Measurements from ENCODE around the gene EDC3. TPM values are rescaled to one million over a fixed set of nuclear protein-coding genes. Genes with fewer than 3 reads are reported as not detected.

The EDC3 gene
- total RNA-seq, 1 experiment from 2014 or later, result 45.1 TPM

GRCh38 chr15:74613953-74614743 lies 81.7 kb downstream of the EDC3 start (continued):
- no peak for TF ChIP-seq EZH2 (IDR thresholded peaks at IDR 0.05)
- TF ChIP-seq ZFX (IDR thresholded peaks at IDR 0.05), result no peak

DNA sequence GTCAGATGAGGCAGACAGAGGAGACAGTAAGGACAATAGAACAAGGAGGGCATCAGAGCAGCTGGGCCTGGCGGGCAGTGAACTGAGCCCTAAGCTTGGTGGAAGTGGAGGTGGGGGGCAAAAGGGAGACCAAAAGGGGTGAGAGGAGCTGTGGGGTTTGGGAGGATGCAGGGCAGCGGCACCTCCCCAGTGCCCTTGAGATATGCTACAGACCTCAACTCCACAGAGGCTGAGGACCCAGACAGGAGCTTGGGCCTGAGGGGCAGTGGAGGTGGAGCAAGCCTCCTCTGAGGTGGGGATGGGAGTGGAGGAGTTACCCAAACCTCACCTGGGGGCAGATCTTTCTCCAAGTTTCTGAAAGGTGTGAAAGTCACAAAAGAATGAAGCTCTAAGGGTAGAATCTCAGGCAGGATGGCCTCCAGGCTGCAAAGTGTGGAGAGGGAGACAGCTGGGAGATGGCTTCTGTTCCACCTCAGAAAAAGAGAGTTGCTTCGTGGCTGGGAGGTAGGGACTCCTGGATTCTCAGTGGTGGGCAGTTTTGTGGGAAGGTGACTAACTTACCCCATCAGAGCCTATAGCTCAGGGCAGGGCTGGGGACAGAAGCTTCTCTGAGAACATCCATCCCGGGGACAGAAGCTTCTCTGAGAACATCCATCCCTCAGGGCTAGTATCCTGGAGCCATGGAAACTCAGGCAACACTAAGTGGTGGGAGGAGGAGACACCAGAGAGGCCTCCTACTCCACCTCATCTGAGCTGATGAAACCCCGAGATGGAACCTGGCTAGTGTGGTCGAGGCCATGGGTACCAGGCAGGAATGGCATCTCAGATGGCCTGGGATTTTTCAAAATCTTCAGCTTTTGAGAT lies 82.5 kb downstream of the EDC3 start:
- TF ChIP-seq CBX3 (IDR thresholded peaks at IDR 0.05; ENCODE audit: low read depth) (no peak), YY1 (IDR thresholded peaks at IDR 0.05; ENCODE audit: extremely low read depth, insufficient replicate concordance, low read depth, low read length) (no peak), ELF1 (IDR thresholded peaks at IDR 0.05; ENCODE audit: borderline replicate concordance, low read depth) (no peak), CEBPB (IDR thresholded peaks at IDR 0.05; ENCODE audit: low read depth) (no peak), TCF7L2 (IDR thresholded peaks at IDR 0.05; ENCODE audit: borderline replicate concordance, extremely low read depth, insufficient read depth, insufficient read length) (no peak), RAD21 (IDR thresholded peaks at IDR 0.05; ENCODE audit: low read depth) (no peak), EZH2phosphoT487 (IDR thresholded peaks at IDR 0.05; ENCODE audit: borderline replicate concordance) (no peak), FOSL1 (IDR thresholded peaks at IDR 0.05; ENCODE audit: low read depth) (no peak), EZH2 (IDR thresholded peaks at IDR 0.05) (no peak), JUND (IDR thresholded peaks at IDR 0.05) (no peak), POLR2AphosphoS5 (IDR thresholded peaks at IDR 0.05; ENCODE audit: low read depth, low read length) (no peak), ATF3 (IDR thresholded peaks at IDR 0.05) (no peak), POLR2A (IDR thresholded peaks at IDR 0.05; ENCODE audit: borderline replicate concordance, extremely low read depth, insufficient read depth, insufficient read length) (no peak)
- TF ChIP-seq, protein P1, sequence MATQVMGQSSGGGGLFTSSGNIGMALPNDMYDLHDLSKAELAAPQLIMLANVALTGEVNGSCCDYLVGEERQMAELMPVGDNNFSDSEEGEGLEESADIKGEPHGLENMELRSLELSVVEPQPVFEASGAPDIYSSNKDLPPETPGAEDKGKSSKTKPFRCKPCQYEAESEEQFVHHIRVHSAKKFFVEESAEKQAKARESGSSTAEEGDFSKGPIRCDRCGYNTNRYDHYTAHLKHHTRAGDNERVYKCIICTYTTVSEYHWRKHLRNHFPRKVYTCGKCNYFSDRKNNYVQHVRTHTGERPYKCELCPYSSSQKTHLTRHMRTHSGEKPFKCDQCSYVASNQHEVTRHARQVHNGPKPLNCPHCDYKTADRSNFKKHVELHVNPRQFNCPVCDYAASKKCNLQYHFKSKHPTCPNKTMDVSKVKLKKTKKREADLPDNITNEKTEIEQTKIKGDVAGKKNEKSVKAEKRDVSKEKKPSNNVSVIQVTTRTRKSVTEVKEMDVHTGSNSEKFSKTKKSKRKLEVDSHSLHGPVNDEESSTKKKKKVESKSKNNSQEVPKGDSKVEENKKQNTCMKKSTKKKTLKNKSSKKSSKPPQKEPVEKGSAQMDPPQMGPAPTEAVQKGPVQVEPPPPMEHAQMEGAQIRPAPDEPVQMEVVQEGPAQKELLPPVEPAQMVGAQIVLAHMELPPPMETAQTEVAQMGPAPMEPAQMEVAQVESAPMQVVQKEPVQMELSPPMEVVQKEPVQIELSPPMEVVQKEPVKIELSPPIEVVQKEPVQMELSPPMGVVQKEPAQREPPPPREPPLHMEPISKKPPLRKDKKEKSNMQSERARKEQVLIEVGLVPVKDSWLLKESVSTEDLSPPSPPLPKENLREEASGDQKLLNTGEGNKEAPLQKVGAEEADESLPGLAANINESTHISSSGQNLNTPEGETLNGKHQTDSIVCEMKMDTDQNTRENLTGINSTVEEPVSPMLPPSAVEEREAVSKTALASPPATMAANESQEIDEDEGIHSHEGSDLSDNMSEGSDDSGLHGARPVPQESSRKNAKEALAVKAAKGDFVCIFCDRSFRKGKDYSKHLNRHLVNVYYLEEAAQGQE (IDR thresholded peaks at IDR 0.05; ENCODE audit: low read depth), result no peak
- no peaks in the 10 kb centered on the region for H3K9me2 ChIP-seq (ENCODE audit: insufficient read depth)
- no peak overlapping the region for H3K27ac ChIP-seq (ENCODE audit: low read depth, low read length)
- ATAC-seq, result no peak
- peaks cover 9 to 27% of the 10 kb centered on the region in 2 experiments; a peak in 3 of 4 replicates for H3K4me1 ChIP-seq (ENCODE audit: control insufficient read depth in 1 of 2, insufficient read depth in 2 of 2, low read length in 2 of 2)
- no peaks in the 10 kb centered on the region for H3K36me3 ChIP-seq (ENCODE audit: control insufficient read depth in 1 of 2, insufficient read depth in 2 of 2, low read length in 2 of 2)
- no peak overlapping the region for H2AFZ ChIP-seq (ENCODE audit: low read depth, low read length, poor library complexity, severe bottlenecking)
- peaks cover under 1% of the 10 kb centered on the region; the same call in 1 of the 2 replicates for H3K27me3 ChIP-seq (ENCODE audit: insufficient read depth, low read length)
- no peak overlapping the region for H3K9ac ChIP-seq (ENCODE audit: low read length)
- DNase-seq (ENCODE audit: low read depth, low spot score), result no peak
- no peaks in the 10 kb centered on the region for H4K20me1 ChIP-seq (ENCODE audit: insufficient read depth)
- no peaks in the 10 kb centered on the region for H3K9me3 ChIP-seq (ENCODE audit: control insufficient read depth in 1 of 2, insufficient read depth in 1 of 2, low read depth in 1 of 2, low read length in 2 of 2)
- H3K79me2 ChIP-seq (ENCODE audit: insufficient read depth, low read length), result peaks cover 27% of the 10 kb centered on the region
- ChIA-PET POLR2A (no interaction called here), CTCF (no interaction called here), RAD21 (ENCODE audit: low non-redundant PET in 1 of 2, low total read pairs in 2 of 2, uncharacterized antibody in 2 of 2, unreplicated experiment in 2 of 2) (no interaction called here)
- H3K4me3 ChIP-seq (replicated peaks in 1 of 2; ENCODE audit: low read depth in 1 of 2, low read length in 2 of 2), result no peak overlapping the region
- no peak overlapping the region for H3K4me2 ChIP-seq (ENCODE audit: low read length)
- intact Hi-C loops (cut with micrococcal nuclease), result no loop called here
- no TSS peak for BruUV-seq (replicated peaks)
